PC-9 (cell line): ENCODE data around the gene MITF. TPM values are rescaled to one million over a fixed set of nuclear protein-coding genes. Genes with fewer than 3 reads are reported as not detected.
"Not testable (repeated sequence)": the region's sequence is repeated elsewhere in the genome, so short reads cannot be mapped to it uniquely, and the experiment has no call there.

Source experiments
- BruUV-seq: library from RNA; stranded (reverse); fragments of 400-500 nt; replicated peaks from 2 replicates; lab custom pipeline; 2021; lab: Mats Ljungman, UMichigan
- CTCF ChIA-PET: fragments of 300-600 bp; sonication (Branson Sonifier 250); formaldehyde crosslinking; loops from one replicate; lab custom pipeline; 2022; ENCODE audit warnings: antibody characterized with exemption; lab: Charles Lee
- POLR2A ChIA-PET: fragments of 300-600 bp; sonication (Branson Sonifier 250); formaldehyde crosslinking; loops from one replicate; lab custom pipeline; 2022; ENCODE audit warnings: antibody characterized with exemption; ENCODE audit not compliant: unreplicated experiment; lab: Charles Lee
- DNase-seq, 2 experiments: peaks; one replicate each; pipeline versions ENCODE4 v3.0.0 to v3.0.0-alpha.2; 2015 to 2022; ENCODE audit warnings: mixed read lengths in 1 of 2
- H2AFZ ChIP-seq: fragments of 200-600 bp; sonication (generic); 2 replicates; pipeline ENCODE4 v1.8.1; 2017; ENCODE audit warnings: antibody characterized with exemption
- H3F3A ChIP-seq: fragments of 200-600 bp; sonication (generic); 2 replicates; pipeline ENCODE4 v1.8.1; 2017; ENCODE audit warnings: antibody characterized with exemption, mild to moderate bottlenecking, low read depth; ENCODE audit not compliant: insufficient read depth
- H3K27ac ChIP-seq: fragments of 200-600 bp; sonication (generic); 2 replicates; pipeline ENCODE4 v1.6.1; 2016; ENCODE audit warnings: mixed run types
- H3K27me3 ChIP-seq: fragments of 200-600 bp; sonication (generic); 2 replicates; pipeline ENCODE4 v1.6.1; 2016; ENCODE audit warnings: low read depth, mixed run types; ENCODE audit not compliant: insufficient read depth
- H3K36me3 ChIP-seq: fragments of 200-600 bp; sonication (generic); 2 replicates; pipeline ENCODE4 v1.6.1; 2016; ENCODE audit warnings: low read depth, mixed run types
- H3K4me1 ChIP-seq: fragments of 200-600 bp; sonication (generic); replicated peaks from 2 replicates; pipeline ENCODE4 v1.6.1; 2016; ENCODE audit warnings: mixed run types; ENCODE audit not compliant: insufficient read depth
- H3K4me2 ChIP-seq: fragments of 200-600 bp; sonication (generic); 2 replicates; pipeline ENCODE4 v1.6.1; 2017; ENCODE audit warnings: mixed run types
- H3K4me3 ChIP-seq: fragments of 200-600 bp; sonication (generic); 2 replicates; pipeline ENCODE4 v1.6.1; 2016; ENCODE audit warnings: mixed run types
- H3K79me2 ChIP-seq: fragments of 200-600 bp; sonication (generic); 2 replicates; pipeline ENCODE4 v1.6.1; 2017; ENCODE audit warnings: low read depth, mixed run types
- H3K9me2 ChIP-seq: fragments of 200-600 bp; sonication (generic); 2 replicates; pipeline ENCODE4 v1.8.1; 2017; ENCODE audit warnings: mild to moderate bottlenecking; ENCODE audit not compliant: insufficient read depth
- H3K9me3 ChIP-seq: fragments of 200-600 bp; sonication (generic); 2 replicates; pipeline ENCODE4 v1.8.1; 2016; ENCODE audit warnings: low read depth; ENCODE audit not compliant: insufficient read depth
- H4K20me1 ChIP-seq: fragments of 200-600 bp; sonication (generic); 2 replicates; pipeline ENCODE4 v1.8.1; 2017; ENCODE audit not compliant: insufficient read depth
- EZH2 ChIP-seq: fragments of 200-600 bp; sonication (generic); IDR thresholded peaks from 2 replicates; pipeline ENCODE4 v1.8.0; 2017; ENCODE audit warnings: antibody characterized with exemption, low read depth
- intact Hi-C: fragments of 100-400 bp; cut with micrococcal nuclease; formaldehyde crosslinking; loops from one replicate; pipeline ENCODE4 v1.10.0; 2022; ENCODE audit not compliant: unreplicated experiment
- total RNA-seq: library from RNA; stranded (reverse); gene quantifications from 2 replicates; pipeline ENCODE4 v1.2.3, GENCODE V29; 2021
- TF ChIP-seq, protein P1 (sequence below): fragments of 200-600 bp; sonication (generic); conservative IDR thresholded peaks from 2 replicates; pipeline ENCODE4 v1.6.1; 2017; ENCODE audit warnings: mixed run types, antibody characterized with exemption, mild to moderate bottlenecking, moderate library complexity

MITF gene
- total RNA-seq, 1 experiment from 2014 or later, result 15.5 TPM

DNA sequence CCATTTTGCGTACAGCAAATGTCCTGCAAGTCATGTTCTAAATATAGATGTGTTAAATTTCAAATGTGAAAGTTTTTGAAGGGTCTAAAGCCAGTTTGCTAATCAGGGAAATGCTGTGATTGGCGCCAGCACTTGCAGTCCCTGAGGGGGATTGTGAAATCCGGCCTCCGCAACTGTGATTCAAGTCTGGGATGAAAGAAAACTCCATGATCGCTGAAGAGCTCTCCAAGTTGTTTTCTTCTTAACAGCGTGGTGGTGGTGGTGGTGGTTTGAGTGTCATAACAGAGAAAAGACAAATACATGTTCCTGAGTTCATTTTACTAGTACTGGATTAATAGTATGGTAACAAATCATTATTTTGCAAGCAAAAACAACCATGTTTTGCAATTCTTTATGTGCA lies 51.8 kb downstream of the MITF start:
- CTCF ChIA-PET, result interaction anchor here (0.6 kb wide), 1 partner anchor 247 kb away, joined by 3 read pairs; no protein-coding TSS in a partner anchor
- no peaks in the 10 kb centered on the region for H3K9me2 ChIP-seq
- peaks cover 12% of the 10 kb centered on the region for H3K4me1 ChIP-seq
- no peak for DNase-seq
- peaks cover 5% of the 10 kb centered on the region; the same call in 1 of the 2 replicates for H3F3A ChIP-seq
- no peaks in the 10 kb centered on the region for H3K36me3 ChIP-seq
- intact Hi-C loops, result loop anchor here (5.0 kb wide), 1 partner anchor 156 kb away; no protein-coding TSS in a partner anchor
- POLR2A ChIA-PET, result no interaction called here
- H3K4me2 ChIP-seq, result no peak overlapping the region
- H3K79me2 ChIP-seq, result no peaks in the 10 kb centered on the region
- no peak overlapping the region for H3K27ac ChIP-seq
- TF ChIP-seq, protein P1, sequence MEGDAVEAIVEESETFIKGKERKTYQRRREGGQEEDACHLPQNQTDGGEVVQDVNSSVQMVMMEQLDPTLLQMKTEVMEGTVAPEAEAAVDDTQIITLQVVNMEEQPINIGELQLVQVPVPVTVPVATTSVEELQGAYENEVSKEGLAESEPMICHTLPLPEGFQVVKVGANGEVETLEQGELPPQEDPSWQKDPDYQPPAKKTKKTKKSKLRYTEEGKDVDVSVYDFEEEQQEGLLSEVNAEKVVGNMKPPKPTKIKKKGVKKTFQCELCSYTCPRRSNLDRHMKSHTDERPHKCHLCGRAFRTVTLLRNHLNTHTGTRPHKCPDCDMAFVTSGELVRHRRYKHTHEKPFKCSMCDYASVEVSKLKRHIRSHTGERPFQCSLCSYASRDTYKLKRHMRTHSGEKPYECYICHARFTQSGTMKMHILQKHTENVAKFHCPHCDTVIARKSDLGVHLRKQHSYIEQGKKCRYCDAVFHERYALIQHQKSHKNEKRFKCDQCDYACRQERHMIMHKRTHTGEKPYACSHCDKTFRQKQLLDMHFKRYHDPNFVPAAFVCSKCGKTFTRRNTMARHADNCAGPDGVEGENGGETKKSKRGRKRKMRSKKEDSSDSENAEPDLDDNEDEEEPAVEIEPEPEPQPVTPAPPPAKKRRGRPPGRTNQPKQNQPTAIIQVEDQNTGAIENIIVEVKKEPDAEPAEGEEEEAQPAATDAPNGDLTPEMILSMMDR, result no peak
- no peak for TF ChIP-seq EZH2
- no peak overlapping the region for H3K4me3 ChIP-seq
- no peak overlapping the region for H2AFZ ChIP-seq
- H4K20me1 ChIP-seq, result no peaks in the 10 kb centered on the region
- no peaks in the 10 kb centered on the region for H3K27me3 ChIP-seq
- H3K9me3 ChIP-seq, result no peaks in the 10 kb centered on the region
- no TSS peak for BruUV-seq

DNA sequence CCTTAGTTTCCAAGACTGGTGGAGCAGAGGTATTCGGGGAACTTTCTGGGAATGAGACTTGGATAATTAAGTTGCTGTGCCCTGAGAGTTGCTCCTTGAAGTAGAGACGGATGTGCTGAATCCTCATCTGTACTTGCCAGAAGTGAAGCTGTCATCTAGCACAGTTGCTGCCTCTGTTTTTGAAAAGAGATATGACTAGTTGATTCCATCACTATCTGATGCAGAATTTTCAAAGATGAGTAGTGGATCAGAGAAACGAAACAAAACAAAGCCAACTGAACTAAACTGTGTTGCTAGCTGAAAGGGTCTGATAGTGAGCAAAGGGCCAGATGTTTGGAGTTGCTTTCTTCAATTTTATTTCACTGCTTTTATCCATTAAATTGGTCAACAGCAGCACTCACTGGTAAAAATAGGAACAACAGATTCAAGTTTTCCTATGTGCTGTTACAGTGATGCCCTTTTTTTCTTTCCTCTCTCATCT lies 52.7 kb downstream of the MITF start:
- H3K9me2 ChIP-seq, result no peaks in the 10 kb centered on the region
- no TSS peak for BruUV-seq
- CTCF ChIA-PET, result interaction anchor here (0.7 to 1.7 kb wide), 2 partner anchors 101 to 120 kb away, joined by 3 to 21 read pairs; no protein-coding TSS in a partner anchor

DNA sequence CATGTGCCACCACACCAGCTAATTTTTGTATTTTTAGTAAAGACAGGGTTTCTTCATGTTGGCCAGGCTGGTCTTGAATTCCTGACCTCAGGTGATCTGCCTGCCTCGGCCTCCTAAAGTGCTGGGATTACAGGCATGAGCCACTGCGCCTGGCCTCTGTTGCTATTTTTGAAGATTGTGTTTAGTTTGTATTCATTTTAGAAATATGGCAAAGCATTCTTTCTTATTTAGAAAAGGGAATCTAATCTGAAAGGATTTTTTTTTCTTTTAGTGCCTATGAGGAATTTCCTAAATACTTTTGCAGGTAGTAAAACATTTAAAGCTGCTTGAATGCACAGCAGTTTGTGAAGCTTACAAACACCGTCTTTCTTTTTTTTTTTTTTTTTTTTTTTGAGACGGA lies 56.9 kb downstream of the MITF start:
- not testable (repeated sequence) for H3K9me3 ChIP-seq, H3K4me2 ChIP-seq, H3K4me3 ChIP-seq

More for the DNA sequence above, 52.7 kb downstream of the MITF start:
- Histone ChIP-seq H4K20me1 (no peaks in the 10 kb centered on the region), H3K4me1 (peaks cover 9% of the 10 kb centered on the region), H2AFZ (no peak overlapping the region), H3K4me3 (no peak overlapping the region), H3K9me3 (no peaks in the 10 kb centered on the region), H3K36me3 (no peaks in the 10 kb centered on the region), H3K27ac (no peak overlapping the region), H3K4me2 (no peak overlapping the region), H3K79me2 (no peaks in the 10 kb centered on the region), H3K27me3 (no peaks in the 10 kb centered on the region), H3F3A (peaks cover 4% of the 10 kb centered on the region; the same call in 1 of the 2 replicates)
- POLR2A ChIA-PET, result no interaction called here
- intact Hi-C loops, result loop anchor here (1.0 to 5.0 kb wide), 2 partner anchors 101 to 155 kb away; no protein-coding TSS in a partner anchor
- no peak for DNase-seq
- TF ChIP-seq, protein P1, result peak; percentile 51
- no peak for TF ChIP-seq EZH2

More for the DNA sequence above, 56.9 kb downstream of the MITF start:
- H3K4me1 ChIP-seq, intact Hi-C loops, CTCF ChIA-PET, POLR2A ChIA-PET, H3K79me2 ChIP-seq, H3F3A ChIP-seq, H4K20me1 ChIP-seq, H3K9me2 ChIP-seq, H3K27ac ChIP-seq, DNase-seq, H2AFZ ChIP-seq, H3K27me3 ChIP-seq, BruUV-seq, H3K36me3 ChIP-seq: not testable (repeated sequence)
